Liver (tissue), 9 donors: ENCODE results near the gene MLLT3. TPM values are rescaled to one million over a fixed set of nuclear protein-coding genes. Genes with fewer than 3 reads are reported as not detected.

Experiments
- DNase-seq: peaks from one replicate; pipeline ENCODE4 v3.0.0-alpha.2; 2017; ENCODE audit warnings: low spot score
- H3K27ac ChIP-seq, 2 donors: one replicate each; pipeline ENCODE4 v1.7.0; 2013; ENCODE audit warnings: inconsistent platforms in 2 of 2, low read length in 2 of 2, control low read depth in 1 of 2, low read depth in 1 of 2, mild to moderate bottlenecking in 1 of 2
- H3K27me3 ChIP-seq, 4 donors: one replicate each; pipeline versions ENCODE4 v1.6.1 to v1.7.0; 2013; ENCODE audit warnings: low read length in 3 of 4, inconsistent platforms in 1 of 4, mild to moderate bottlenecking in 1 of 4, moderate library complexity in 1 of 4; ENCODE audit not compliant: control insufficient read depth in 4 of 4, insufficient read depth in 4 of 4
- H3K36me3 ChIP-seq, 4 donors: one replicate each; pipeline versions ENCODE4 v1.6.1 to v1.7.0; 2013; ENCODE audit warnings: low read length in 3 of 4, mild to moderate bottlenecking in 3 of 4, low read depth in 1 of 4, moderate library complexity in 1 of 4; ENCODE audit not compliant: control insufficient read depth in 4 of 4, insufficient read depth in 3 of 4
- H3K4me1 ChIP-seq, 4 donors: one replicate each; pipeline versions ENCODE4 v1.6.1 to v1.7.0; 2013; ENCODE audit warnings: low read length in 3 of 4, mild to moderate bottlenecking in 3 of 4, moderate library complexity in 1 of 4; ENCODE audit not compliant: control insufficient read depth in 4 of 4, insufficient read depth in 4 of 4
- H3K4me3 ChIP-seq, 3 donors: one replicate each; pipeline versions ENCODE4 v1.6.1 to v1.7.0; 2013; ENCODE audit warnings: low read length in 3 of 3, control low read depth in 1 of 3, low read depth in 1 of 3, mild to moderate bottlenecking in 1 of 3
- H3K9ac ChIP-seq, 2 donors: one replicate each; pipeline ENCODE4 v1.7.0; 2013; ENCODE audit warnings: low read length in 2 of 2, mild to moderate bottlenecking in 2 of 2, moderate library complexity in 2 of 2, control low read depth in 1 of 2, low read depth in 1 of 2
- H3K9me3 ChIP-seq, 4 donors: one replicate each; pipeline versions ENCODE4 v1.6.1 to v1.7.0; 2013; ENCODE audit warnings: low read length in 3 of 4; ENCODE audit not compliant: control insufficient read depth in 4 of 4
- ATF3 ChIP-seq: IDR thresholded peaks from 2 replicates; pipeline ENCODE4 v1.6.1; 2016; ENCODE audit warnings: antibody characterized with exemption
- CTCF ChIP-seq: fragments of 150-350 bp; IDR thresholded peaks from 2 replicates; pipeline ENCODE4 v1.5.1; 2017; ENCODE audit warnings: improper control_type of control experiment, low read depth, low read length; ENCODE audit not compliant: missing input control
- EGR1 ChIP-seq, 2 donors: IDR thresholded peaks; 2 replicates each; pipeline ENCODE4 v1.6.1; 2016 to 2018; ENCODE audit warnings: antibody characterized with exemption in 2 of 2, low read depth in 2 of 2
- FOXA1 ChIP-seq: IDR thresholded peaks from 2 replicates; pipeline ENCODE4 v1.6.1; 2016; ENCODE audit warnings: antibody characterized with exemption
- FOXA2 ChIP-seq: IDR thresholded peaks from 2 replicates; pipeline ENCODE4 v1.6.1; 2016; ENCODE audit warnings: antibody characterized with exemption
- GABPA ChIP-seq, 2 donors: IDR thresholded peaks in 1 of 2; conservative IDR thresholded peaks in 1 of 2; 2 replicates each; pipeline ENCODE4 v1.6.1; 2016; ENCODE audit warnings: antibody characterized with exemption in 2 of 2, mild to moderate bottlenecking in 1 of 2, moderate library complexity in 1 of 2
- HNF4A ChIP-seq, 2 donors: conservative IDR thresholded peaks; 2 replicates each; pipeline ENCODE4 v1.6.1; 2016; ENCODE audit warnings: antibody characterized with exemption in 2 of 2, mild to moderate bottlenecking in 2 of 2
- HNF4G ChIP-seq: IDR thresholded peaks from 2 replicates; pipeline ENCODE4 v1.6.1; 2016; ENCODE audit warnings: antibody characterized with exemption
- JUND ChIP-seq, 2 donors: IDR thresholded peaks; 2 replicates each; pipeline ENCODE4 v1.6.1; 2016; ENCODE audit warnings: antibody characterized with exemption in 2 of 2
- MAX ChIP-seq: IDR thresholded peaks from 2 replicates; pipeline ENCODE4 v1.6.1; 2016; ENCODE audit warnings: antibody characterized with exemption
- RAD21 ChIP-seq, 2 donors: IDR thresholded peaks; 2 replicates each; pipeline ENCODE4 v1.6.1; 2016; ENCODE audit warnings: antibody characterized with exemption in 2 of 2, mild to moderate bottlenecking in 2 of 2
- SP1 ChIP-seq: IDR thresholded peaks from 2 replicates; pipeline ENCODE4 v1.6.1; 2018; ENCODE audit warnings: antibody characterized with exemption, mild to moderate bottlenecking
- TAF1 ChIP-seq: conservative IDR thresholded peaks from 2 replicates; pipeline ENCODE4 v1.6.1; 2016; ENCODE audit warnings: antibody characterized with exemption, mild to moderate bottlenecking
- WGBS: extraction: QIAGEN DNeasy Blood & Tissue Kit; methylation state at CpG from one replicate; pipeline ENCODE4 v1.1.7; 2013; 5-methylcytosine and 5-hydroxymethylcytosine counted together
- polyA plus RNA-seq, 2 donors: library from polyadenylated mRNA; stranded (reverse) in 1 of 2; unstranded in 1 of 2; fragments of 200-250 nt in 1 of 2; fragments of >200 nt in 1 of 2; fragmentation: Nextera tagmentation in 1 of 2; extraction: Ambion mirVana in 1 of 2; gene quantifications; one replicate each; pipeline versions ENCODE4 v1.2.1 to v1.2.3, GENCODE V29; 2013 to 2015
- total RNA-seq, 2 donors: library from RNA; depleted of rRNA; stranded (reverse); fragments of >200 nt; gene quantifications; one replicate each; pipeline ENCODE4 v1.2.3, GENCODE V29; 2014
- donor health status: healthy.
- donor health status: healthy.
- donor health status: healthy.
- donor health status: healthy.
- donor health status: healthy.

MLLT3 gene
- total and polyA plus RNA-seq, 4 donors, result 0.79 to 25.5 (median 1.3) TPM

- Histone ChIP-seq H3K27ac (no peak overlapping the region), H3K4me1 (no peaks in the 10 kb centered on the region), H3K9me3 (no peaks in the 10 kb centered on the region), H3K36me3 (no peaks in the 10 kb centered on the region), H3K27me3 (no peaks in the 10 kb centered on the region), H3K9ac (no peak overlapping the region), H3K4me3 (no peak overlapping the region)
- DNase-seq, result no peak
- no peak for TF ChIP-seq HNF4A (conservative IDR thresholded peaks at IDR 0.05)
- no peak for TF ChIP-seq GABPA (IDR thresholded peaks at IDR 0.05 in 1 of 2, conservative IDR thresholded peaks at IDR 0.05 in 1 of 2)
- no peak for TF ChIP-seq SP1
- no peak for TF ChIP-seq FOXA1
- TF ChIP-seq JUND (IDR thresholded peaks at IDR 0.05), result no peak
- no peak for TF ChIP-seq MAX
- no peak for TF ChIP-seq TAF1
- TF ChIP-seq ATF3, result no peak
Observed at GRCh38 chr9:20409321-20410092, 212.8 kb downstream of the MLLT3 start.

- WGBS, result 47% methylated on average over 4 of the region's 4 CpGs
- Histone ChIP-seq H3K27me3 (no peaks in the 10 kb centered on the region), H3K9me3 (no peaks in the 10 kb centered on the region), H3K36me3 (no peaks in the 10 kb centered on the region), H3K27ac (no peak overlapping the region), H3K4me1 (no peaks in the 10 kb centered on the region), H3K4me3 (no peak overlapping the region), H3K9ac (no peak overlapping the region)
- TF ChIP-seq HNF4G (no peak), RAD21 (IDR thresholded peaks at IDR 0.05) (no peak), TAF1 (no peak), EGR1 (IDR thresholded peaks at IDR 0.05; ENCODE audit: low read depth in 2 of 2) (no peak)
- no peak for DNase-seq
Observed at GRCh38 chr9:20408513-20408912, 213.8 kb downstream of the MLLT3 start.

GRCh38 chr9:20407013-20407412 lies 215.3 kb downstream of the MLLT3 start:
- DNase-seq, result no peak
- Histone ChIP-seq H3K36me3 (no peaks in the 10 kb centered on the region), H3K27ac (no peak overlapping the region), H3K27me3 (no peaks in the 10 kb centered on the region), H3K9ac (no peak overlapping the region), H3K9me3 (no peaks in the 10 kb centered on the region), H3K4me1 (no peaks in the 10 kb centered on the region), H3K4me3 (no peak overlapping the region)
- TF ChIP-seq CTCF (peak; percentile 17), FOXA2 (no peak), RAD21 (IDR thresholded peaks at IDR 0.05) (peak in 1 of 2 donors; percentile 55)
